Measurements from ENCODE around the gene TGM3. TPM values are rescaled to one million over a fixed set of nuclear protein-coding genes. Genes with fewer than 3 reads are reported as not detected.

The TGM3 gene
- total RNA-seq, 1 donor from 2014 or later, result not detected

DNA sequence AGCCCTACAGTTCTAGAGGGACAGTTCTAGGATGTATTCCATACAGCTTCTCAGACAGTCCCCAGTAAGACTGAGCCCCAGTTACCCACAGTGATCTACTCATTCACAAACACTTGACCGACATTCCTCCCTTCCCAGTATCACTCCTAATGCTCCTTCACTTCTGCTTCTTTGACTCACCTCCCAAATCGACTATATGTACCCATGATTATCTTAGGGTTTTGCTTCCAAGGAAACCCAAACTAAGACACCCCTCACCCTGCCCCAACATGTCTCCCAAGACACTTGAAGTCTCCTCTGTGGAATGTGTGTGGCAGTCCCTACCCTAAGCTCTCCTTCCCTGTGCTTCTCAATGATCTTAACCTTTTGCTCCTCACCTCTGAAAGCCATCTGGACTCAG lies 61.3 kb downstream of the TGM3 start:
- no peak for DNase-seq (ENCODE audit: extremely low spot score, unreplicated experiment)
- Mint-ChIP-seq H3K36me3 (ENCODE audit: unreplicated experiment) (no peaks in the 10 kb centered on the region), H3K9me3 (ENCODE audit: unreplicated experiment) (peaks cover 12% of the 10 kb centered on the region), H3K27ac (ENCODE audit: unreplicated experiment) (no peak overlapping the region), H3K27me3 (ENCODE audit: unreplicated experiment) (peaks cover 35% of the 10 kb centered on the region), H3K4me1 (ENCODE audit: unreplicated experiment) (no peaks in the 10 kb centered on the region), H3K4me3 (ENCODE audit: unreplicated experiment) (no peak overlapping the region)
- TF ChIP-seq, protein P1, sequence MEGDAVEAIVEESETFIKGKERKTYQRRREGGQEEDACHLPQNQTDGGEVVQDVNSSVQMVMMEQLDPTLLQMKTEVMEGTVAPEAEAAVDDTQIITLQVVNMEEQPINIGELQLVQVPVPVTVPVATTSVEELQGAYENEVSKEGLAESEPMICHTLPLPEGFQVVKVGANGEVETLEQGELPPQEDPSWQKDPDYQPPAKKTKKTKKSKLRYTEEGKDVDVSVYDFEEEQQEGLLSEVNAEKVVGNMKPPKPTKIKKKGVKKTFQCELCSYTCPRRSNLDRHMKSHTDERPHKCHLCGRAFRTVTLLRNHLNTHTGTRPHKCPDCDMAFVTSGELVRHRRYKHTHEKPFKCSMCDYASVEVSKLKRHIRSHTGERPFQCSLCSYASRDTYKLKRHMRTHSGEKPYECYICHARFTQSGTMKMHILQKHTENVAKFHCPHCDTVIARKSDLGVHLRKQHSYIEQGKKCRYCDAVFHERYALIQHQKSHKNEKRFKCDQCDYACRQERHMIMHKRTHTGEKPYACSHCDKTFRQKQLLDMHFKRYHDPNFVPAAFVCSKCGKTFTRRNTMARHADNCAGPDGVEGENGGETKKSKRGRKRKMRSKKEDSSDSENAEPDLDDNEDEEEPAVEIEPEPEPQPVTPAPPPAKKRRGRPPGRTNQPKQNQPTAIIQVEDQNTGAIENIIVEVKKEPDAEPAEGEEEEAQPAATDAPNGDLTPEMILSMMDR (IDR thresholded peaks at IDR 0.05), result no peak

- TF ChIP-seq, protein P1 (IDR thresholded peaks at IDR 0.05), result no peak
- Mint-ChIP-seq H3K27ac (ENCODE audit: unreplicated experiment) (no peak overlapping the region), H3K9me3 (ENCODE audit: unreplicated experiment) (peaks cover 12% of the 10 kb centered on the region), H3K27me3 (ENCODE audit: unreplicated experiment) (peaks cover 34% of the 10 kb centered on the region), H3K4me1 (ENCODE audit: unreplicated experiment) (no peaks in the 10 kb centered on the region), H3K36me3 (ENCODE audit: unreplicated experiment) (no peaks in the 10 kb centered on the region), H3K4me3 (ENCODE audit: unreplicated experiment) (no peak overlapping the region)
- no peak for DNase-seq (ENCODE audit: extremely low spot score, unreplicated experiment)
Measured at GRCh38 chr20:2358006-2358405, 62.2 kb downstream of the TGM3 start.

DNA sequence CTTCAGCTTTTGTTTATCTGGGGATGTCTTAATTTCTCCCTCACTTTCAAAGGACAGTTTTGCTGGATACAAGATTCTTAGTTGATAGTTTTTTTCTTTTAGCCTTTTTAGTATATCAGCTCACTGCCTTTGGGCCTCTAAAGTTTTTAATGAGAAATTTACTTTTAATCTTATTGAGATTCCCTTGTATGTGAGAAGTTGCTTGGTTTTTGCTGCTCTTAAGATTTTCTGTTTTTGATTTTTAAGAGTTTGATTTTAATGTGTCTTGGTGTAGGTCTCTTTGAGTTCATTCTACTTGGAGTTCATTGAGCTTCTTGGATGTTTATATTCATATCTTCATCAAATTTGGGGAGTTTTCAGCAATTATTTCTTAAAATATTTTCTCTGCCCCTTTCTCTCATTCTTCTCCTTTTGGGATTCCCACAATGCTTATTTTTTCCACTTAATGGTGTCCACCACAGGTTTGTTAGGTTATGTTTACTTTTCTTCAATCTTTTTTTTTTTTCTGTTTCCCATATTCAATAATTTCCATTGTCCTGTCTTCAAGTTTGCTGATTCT lies 65.3 kb downstream of the TGM3 start:
- Mint-ChIP-seq H3K4me3 (ENCODE audit: unreplicated experiment) (no peak overlapping the region), H3K27me3 (ENCODE audit: unreplicated experiment) (peaks cover 14% of the 10 kb centered on the region), H3K36me3 (ENCODE audit: unreplicated experiment) (no peaks in the 10 kb centered on the region)

DNA sequence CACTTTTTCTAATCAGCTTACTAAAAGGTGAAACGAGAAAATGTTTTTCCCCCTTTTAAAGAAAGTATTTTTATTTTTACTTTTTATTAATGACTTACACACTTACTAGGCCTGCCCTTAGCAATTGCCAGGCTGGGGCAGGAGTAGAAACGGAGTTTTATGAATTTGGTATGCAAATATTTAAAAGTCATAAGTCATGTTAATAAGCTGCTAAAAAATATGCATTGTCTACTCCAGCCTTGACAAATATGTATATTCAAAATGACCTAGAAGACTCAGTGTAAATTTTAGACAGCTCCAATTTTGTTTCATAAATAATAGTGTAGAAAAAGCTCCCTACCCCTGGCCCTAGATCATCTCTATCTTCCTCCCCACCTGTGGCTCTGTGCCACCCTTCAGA lies 67.4 kb downstream of the TGM3 start:
- H3K27ac Mint-ChIP-seq (ENCODE audit: unreplicated experiment), result no peak overlapping the region
- no peak for DNase-seq (ENCODE audit: extremely low spot score, unreplicated experiment)
- peaks cover 12% of the 10 kb centered on the region for H3K9me3 Mint-ChIP-seq (ENCODE audit: unreplicated experiment)
- TF ChIP-seq, protein P1 (IDR thresholded peaks at IDR 0.05), result no peak
- peaks cover 7% of the 10 kb centered on the region for H3K27me3 Mint-ChIP-seq (ENCODE audit: unreplicated experiment)
- H3K4me1 Mint-ChIP-seq (ENCODE audit: unreplicated experiment), result no peaks in the 10 kb centered on the region
- H3K36me3 Mint-ChIP-seq (ENCODE audit: unreplicated experiment), result no peaks in the 10 kb centered on the region
- H3K4me3 Mint-ChIP-seq (ENCODE audit: unreplicated experiment), result no peak overlapping the region

More for the DNA sequence above, 65.3 kb downstream of the TGM3 start:
- TF ChIP-seq, protein P1 (IDR thresholded peaks at IDR 0.05), result no peak
- DNase-seq (ENCODE audit: extremely low spot score, unreplicated experiment), result no peak
- H3K9me3 Mint-ChIP-seq (ENCODE audit: unreplicated experiment), result peaks cover 12% of the 10 kb centered on the region
- H3K4me1 Mint-ChIP-seq (ENCODE audit: unreplicated experiment), result no peaks in the 10 kb centered on the region
- H3K27ac Mint-ChIP-seq (ENCODE audit: unreplicated experiment), result no peak overlapping the region

- DNase-seq (ENCODE audit: extremely low spot score, unreplicated experiment), result no peak
- TF ChIP-seq, protein P1 (IDR thresholded peaks at IDR 0.05), result no peak
- Mint-ChIP-seq H3K27ac (ENCODE audit: unreplicated experiment) (no peak overlapping the region), H3K4me3 (ENCODE audit: unreplicated experiment) (no peak overlapping the region), H3K27me3 (ENCODE audit: unreplicated experiment) (peaks cover 11% of the 10 kb centered on the region), H3K9me3 (ENCODE audit: unreplicated experiment) (peaks cover 12% of the 10 kb centered on the region), H3K4me1 (ENCODE audit: unreplicated experiment) (no peaks in the 10 kb centered on the region), H3K36me3 (ENCODE audit: unreplicated experiment) (no peaks in the 10 kb centered on the region)
Measured at GRCh38 chr20:2363587-2363986, 67.8 kb downstream of the TGM3 start.
